Fibroblast of lung (primary cell): ENCODE data around the gene MARVELD3. TPM values are rescaled to one million over a fixed set of nuclear protein-coding genes. Genes with fewer than 3 reads are reported as not detected.
"Not testable (repeated sequence)": the region's sequence is repeated elsewhere in the genome, so short reads cannot be mapped to it uniquely, and the experiment has no call there.

Experiments
- DNase-seq, 2 donors: peaks; one replicate each; pipeline versions ENCODE4 v3.0.0 to v3.0.0-alpha.2; 2010; ENCODE audit warnings: low read depth in 2 of 2
- H2AFZ ChIP-seq: 2 replicates; pipeline ENCODE4 v1.5.1; 2012; ENCODE audit warnings: low read length, control low read depth, inconsistent platforms
- H3K27ac ChIP-seq: 2 replicates; pipeline ENCODE4 v1.5.1; 2011; ENCODE audit warnings: low read length, control low read depth; ENCODE audit not compliant: insufficient read depth
- H3K27me3 ChIP-seq: 2 replicates; pipeline ENCODE4 v1.5.1; 2011; ENCODE audit warnings: mild to moderate bottlenecking, low read length; ENCODE audit not compliant: control insufficient read depth, insufficient read depth
- H3K36me3 ChIP-seq: 2 replicates; pipeline ENCODE4 v1.5.1; 2011; ENCODE audit warnings: low read length; ENCODE audit not compliant: control insufficient read depth, insufficient read depth
- H3K4me1 ChIP-seq: 2 replicates; pipeline ENCODE4 v1.5.1; 2011; ENCODE audit warnings: low read length; ENCODE audit not compliant: control insufficient read depth, insufficient read depth; ENCODE audit errors: extremely low read depth
- H3K4me2 ChIP-seq: 2 replicates; pipeline ENCODE4 v1.5.1; 2011; ENCODE audit warnings: low read length, control low read depth; ENCODE audit not compliant: insufficient read depth; ENCODE audit errors: extremely low read depth
- H3K4me3 ChIP-seq, 4 experiments: fragments of 200-600 bp in 1 of 4; sonication (generic) in 1 of 4; replicated peaks in 1 of 4; 2 replicates each; pipeline ENCODE4 v1.5.1; 2011 to 2016; ENCODE audit warnings: low read length in 4 of 4, low read depth in 3 of 4, mild to moderate bottlenecking in 3 of 4, control low read depth in 2 of 4, inconsistent platforms in 1 of 4, mixed read lengths in 1 of 4; ENCODE audit not compliant: insufficient read depth in 1 of 4; ENCODE audit errors: control extremely low read depth in 1 of 4
- H3K79me2 ChIP-seq: 2 replicates; pipeline ENCODE4 v1.5.1; 2012; ENCODE audit warnings: mild to moderate bottlenecking, low read length, inconsistent platforms; ENCODE audit not compliant: control insufficient read depth, insufficient read depth
- H3K9ac ChIP-seq: 2 replicates; pipeline ENCODE4 v1.5.1; 2011; ENCODE audit warnings: mild to moderate bottlenecking, low read length, control low read depth; ENCODE audit not compliant: insufficient read depth
- H3K9me3 ChIP-seq: 2 replicates; pipeline ENCODE4 v1.5.1; 2012; ENCODE audit warnings: low read depth, low read length; ENCODE audit not compliant: control insufficient read depth, insufficient read depth
- H4K20me1 ChIP-seq: 2 replicates; pipeline ENCODE4 v1.5.1; 2011; ENCODE audit warnings: low read length; ENCODE audit not compliant: control insufficient read depth, insufficient read depth; ENCODE audit errors: extremely low read depth
- EZH2 ChIP-seq: IDR thresholded peaks from 2 replicates; pipeline ENCODE4 v1.5.1; 2012; ENCODE audit warnings: low read length, control low read depth, mild to moderate bottlenecking; ENCODE audit errors: missing control alignments
- polyA plus RNA-seq, 2 donors: library from polyadenylated mRNA; depleted of rRNA in 1 of 2; stranded (reverse) in 1 of 2; unstranded in 1 of 2; fragments of >200 nt; gene quantifications; 2 replicates each; pipeline ENCODE4 v1.2.1, GENCODE V29; 2011 to 2012; ENCODE audit warnings: missing spikeins in 1 of 2
- total RNA-seq: library from RNA; depleted of rRNA; stranded (reverse); fragments of >200 nt; gene quantifications from 2 replicates; pipeline ENCODE4 v1.2.1, GENCODE V29; 2014
- TF ChIP-seq, protein P1 (sequence below), 2 donors: IDR thresholded peaks in 1 of 2; conservative IDR thresholded peaks in 1 of 2; 1 replicate in 1 of 2; 2 replicates in 1 of 2; pipeline ENCODE4 v1.5.1; 2011 to 2012; ENCODE audit warnings: low read length in 2 of 2, control low read depth in 1 of 2, inconsistent platforms in 1 of 2, low read depth in 1 of 2, mild to moderate bottlenecking in 1 of 2

MARVELD3 gene
- total and polyA plus RNA-seq, 2 donors (not counting 1 experiment from before 2014, with no cell fraction given), result not detected

DNA sequence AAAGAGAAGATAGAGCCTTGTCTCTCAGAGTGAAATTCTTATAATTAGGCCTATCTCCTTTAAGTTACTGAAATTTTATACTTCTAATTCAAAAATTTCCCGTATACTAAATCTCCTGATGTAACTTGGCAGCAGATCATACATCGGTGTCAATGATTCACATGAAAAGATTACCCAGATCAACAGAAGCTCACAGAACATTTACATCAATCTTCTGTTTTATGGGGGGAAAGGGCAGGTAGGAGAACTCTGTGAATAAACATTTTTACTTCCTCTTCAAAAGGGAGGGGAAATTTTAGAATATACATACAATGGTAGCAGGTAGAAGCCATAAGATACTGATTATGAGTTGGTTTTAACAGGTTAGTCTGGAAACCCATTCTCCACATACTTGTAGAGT lies 55.4 kb downstream of the MARVELD3 start:
- TF ChIP-seq EZH2, result no peak
- TF ChIP-seq, protein P1, sequence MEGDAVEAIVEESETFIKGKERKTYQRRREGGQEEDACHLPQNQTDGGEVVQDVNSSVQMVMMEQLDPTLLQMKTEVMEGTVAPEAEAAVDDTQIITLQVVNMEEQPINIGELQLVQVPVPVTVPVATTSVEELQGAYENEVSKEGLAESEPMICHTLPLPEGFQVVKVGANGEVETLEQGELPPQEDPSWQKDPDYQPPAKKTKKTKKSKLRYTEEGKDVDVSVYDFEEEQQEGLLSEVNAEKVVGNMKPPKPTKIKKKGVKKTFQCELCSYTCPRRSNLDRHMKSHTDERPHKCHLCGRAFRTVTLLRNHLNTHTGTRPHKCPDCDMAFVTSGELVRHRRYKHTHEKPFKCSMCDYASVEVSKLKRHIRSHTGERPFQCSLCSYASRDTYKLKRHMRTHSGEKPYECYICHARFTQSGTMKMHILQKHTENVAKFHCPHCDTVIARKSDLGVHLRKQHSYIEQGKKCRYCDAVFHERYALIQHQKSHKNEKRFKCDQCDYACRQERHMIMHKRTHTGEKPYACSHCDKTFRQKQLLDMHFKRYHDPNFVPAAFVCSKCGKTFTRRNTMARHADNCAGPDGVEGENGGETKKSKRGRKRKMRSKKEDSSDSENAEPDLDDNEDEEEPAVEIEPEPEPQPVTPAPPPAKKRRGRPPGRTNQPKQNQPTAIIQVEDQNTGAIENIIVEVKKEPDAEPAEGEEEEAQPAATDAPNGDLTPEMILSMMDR (conservative IDR thresholded peaks at IDR 0.05 in 1 of 2, IDR thresholded peaks at IDR 0.05 in 1 of 2; ENCODE audit: low read depth in 1 of 2, low read length in 2 of 2), result no peak
- Histone ChIP-seq H3K9me3 (no peaks in the 10 kb centered on the region), H3K27ac (no peak overlapping the region), H3K36me3 (peaks cover 1% of the 10 kb centered on the region), H3K27me3 (no peaks in the 10 kb centered on the region), H3K4me1 (no peaks in the 10 kb centered on the region), H3K4me3 (no peak overlapping the region), H2AFZ (no peak overlapping the region), H3K4me2 (no peak overlapping the region), H4K20me1 (no peaks in the 10 kb centered on the region), H3K79me2 (no peaks in the 10 kb centered on the region), H3K9ac (no peak overlapping the region)
- DNase-seq, result no peak

DNA sequence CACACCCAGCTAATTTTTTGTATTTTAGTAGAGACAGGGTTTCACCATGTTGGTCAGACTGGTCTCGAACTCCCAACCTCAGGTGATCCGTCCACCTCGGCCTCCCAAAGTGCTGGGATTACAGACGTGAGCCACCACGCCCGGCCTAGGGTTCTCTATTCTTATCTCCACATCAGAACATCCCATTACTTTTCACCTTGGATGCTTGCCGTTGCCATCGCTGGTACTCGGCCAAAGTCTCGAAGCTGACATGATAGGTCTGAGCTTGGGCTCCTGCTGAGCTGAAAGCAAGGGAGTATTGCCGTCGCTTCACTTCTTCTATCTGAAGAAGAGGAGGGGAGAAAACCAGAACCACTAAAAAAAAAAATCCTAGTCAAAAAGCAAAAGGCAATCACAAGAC lies 58.3 kb downstream of the MARVELD3 start:
- not testable (repeated sequence) for H3K9ac ChIP-seq, H3K4me3 ChIP-seq, H3K79me2 ChIP-seq, H3K27ac ChIP-seq, H3K36me3 ChIP-seq, H3K9me3 ChIP-seq, H4K20me1 ChIP-seq, H3K4me2 ChIP-seq, DNase-seq, H3K4me1 ChIP-seq, H3K27me3 ChIP-seq, H2AFZ ChIP-seq

Other genes starting within 250 kb of the MARVELD3 start
- gene TLE7, start 184.1 kb upstream of the MARVELD3 start, total RNA-seq, result not detected in 2 replicates
- not detected in 2 replicates for gene TLE7, start 184.1 kb upstream of the MARVELD3 start, polyA plus RNA-seq
- 14.1 and 24.8 TPM in 2 replicates for gene ZNF23, start 163.9 kb upstream of the MARVELD3 start, total RNA-seq
- gene ZNF23, start 163.9 kb upstream of the MARVELD3 start, polyA plus RNA-seq, result 11.8 and 12.2 TPM in 2 replicates
- gene ZNF19, start 136.9 kb upstream of the MARVELD3 start, total RNA-seq, result 3.3 and 3.9 TPM in 2 replicates
- gene ZNF19, start 136.9 kb upstream of the MARVELD3 start, polyA plus RNA-seq, result 1.3 and 1.8 TPM in 2 replicates
- gene CHST4, start 99.8 kb upstream of the MARVELD3 start, total RNA-seq, result not detected in 2 replicates
- gene CHST4, start 99.8 kb upstream of the MARVELD3 start, polyA plus RNA-seq, result not detected in 2 replicates
- gene TAT, start 49.1 kb upstream of the MARVELD3 start, total RNA-seq, result not detected in 2 replicates
- not detected in 2 replicates for gene TAT, start 49.1 kb upstream of the MARVELD3 start, polyA plus RNA-seq
- gene PHLPP2, start 98.5 kb downstream of the MARVELD3 start, total RNA-seq, result 6.9 and 9.7 TPM in 2 replicates
- 12.4 and 13.2 TPM in 2 replicates for gene PHLPP2, start 98.5 kb downstream of the MARVELD3 start, polyA plus RNA-seq
- 45.7 and 55.5 TPM in 2 replicates for gene AP1G1, start 182.7 kb downstream of the MARVELD3 start, total RNA-seq
- 102 and 106 TPM in 2 replicates for gene AP1G1, start 182.7 kb downstream of the MARVELD3 start, polyA plus RNA-seq
- 11.0 and 13.2 TPM in 2 replicates for gene ATXN1L, start 219.8 kb downstream of the MARVELD3 start, total RNA-seq
- gene ATXN1L, start 219.8 kb downstream of the MARVELD3 start, polyA plus RNA-seq, result 10.6 and 11.5 TPM in 2 replicates